Calu3 (cell line): Measurements from ENCODE around the gene CTNNA2. TPM values are rescaled to one million over a fixed set of nuclear protein-coding genes. Genes with fewer than 3 reads are reported as not detected.

Source experiments
- BruUV-seq: library from RNA; stranded (reverse); fragments of 400-500 nt; replicated peaks from 2 replicates; lab custom pipeline; 2021; lab: Mats Ljungman, UMichigan
- CTCF ChIA-PET: fragments of 300-600 bp; sonication (Branson Sonifier 250); formaldehyde crosslinking; loops from one replicate; lab custom pipeline; 2022; ENCODE audit warnings: antibody characterized with exemption; lab: Charles Lee
- DNase-seq: peaks from one replicate; pipeline ENCODE4 v3.0.0; 2022
- H3K27ac Mint-ChIP-seq: one replicate; pipeline ENCODE4 v1.8.0; 2022; ENCODE audit warnings: mixed read lengths; ENCODE audit not compliant: unreplicated experiment
- H3K27me3 Mint-ChIP-seq: one replicate; pipeline ENCODE4 v1.8.0; 2022; ENCODE audit warnings: mixed read lengths; ENCODE audit not compliant: unreplicated experiment
- H3K36me3 Mint-ChIP-seq: one replicate; pipeline ENCODE4 v1.8.0; 2022; ENCODE audit warnings: mild to moderate bottlenecking, moderate library complexity, mixed read lengths; ENCODE audit not compliant: insufficient read depth, unreplicated experiment
- H3K4me1 Mint-ChIP-seq: one replicate; pipeline ENCODE4 v1.8.0; 2022; ENCODE audit warnings: mild to moderate bottlenecking, low read depth, mixed read lengths; ENCODE audit not compliant: unreplicated experiment
- H3K4me3 Mint-ChIP-seq: one replicate; pipeline ENCODE4 v1.8.0; 2022; ENCODE audit warnings: mild to moderate bottlenecking, low read depth, moderate library complexity, mixed read lengths; ENCODE audit not compliant: unreplicated experiment
- H3K9me3 Mint-ChIP-seq: one replicate; pipeline ENCODE4 v1.8.0; 2022; ENCODE audit warnings: low read depth, mixed read lengths; ENCODE audit not compliant: unreplicated experiment
- intact Hi-C: fragments of 100-400 bp; cut with micrococcal nuclease; formaldehyde crosslinking; loops from one replicate; pipeline ENCODE4 v1.10.0; 2022; ENCODE audit not compliant: unreplicated experiment
- total RNA-seq: library from RNA; stranded (reverse); gene quantifications from 2 replicates; pipeline ENCODE4 v1.2.3, GENCODE V29; 2022
- TF ChIP-seq, protein P1 (sequence below): fragments of 200-600 bp; IDR thresholded peaks from one replicate; pipeline ENCODE4 v1.8.0; 2022; ENCODE audit warnings: antibody characterized with exemption; ENCODE audit not compliant: unreplicated experiment

Gene CTNNA2
- total RNA-seq, 1 experiment from 2014 or later, result not detected

- H3K27ac Mint-ChIP-seq, result no peak overlapping the region
Observed at GRCh38 chr2:79882548-79882947, 369.7 kb downstream of the CTNNA2 start.

DNA sequence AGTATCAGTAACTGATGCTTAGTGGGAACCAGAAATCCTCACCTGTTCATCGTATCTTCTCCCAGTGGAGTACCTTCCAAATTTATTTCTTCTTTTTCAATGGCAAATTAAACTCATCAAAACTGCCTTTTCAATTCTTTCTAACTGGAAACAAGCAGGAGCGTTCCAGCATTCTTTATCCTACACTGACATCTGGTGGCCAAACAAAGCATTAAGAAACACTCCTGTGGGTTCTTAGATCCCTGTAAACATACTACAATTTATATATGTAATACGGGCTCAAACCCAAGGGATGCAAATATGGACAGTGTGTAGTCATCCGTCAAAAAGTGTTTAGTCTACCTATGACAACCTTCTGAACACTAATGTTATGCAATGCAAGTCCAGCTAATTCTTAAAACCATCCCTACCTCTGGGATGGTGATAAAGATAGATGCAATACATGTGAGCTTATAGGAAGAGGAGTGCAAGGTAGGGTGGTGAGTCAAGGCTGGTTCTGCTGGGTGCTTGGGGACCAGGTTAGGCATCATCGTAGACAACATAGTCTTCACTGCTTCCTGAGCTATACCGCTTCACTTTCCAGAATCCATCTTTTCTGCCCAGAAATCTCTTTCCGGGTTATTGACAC lies 375.0 kb downstream of the CTNNA2 start:
- Mint-ChIP-seq H3K27ac (no peak overlapping the region), H3K9me3 (peaks cover under 1% of the 10 kb centered on the region), H3K36me3 (no peaks in the 10 kb centered on the region), H3K4me1 (no peaks in the 10 kb centered on the region), H3K27me3 (no peaks in the 10 kb centered on the region), H3K4me3 (no peak overlapping the region)
- BruUV-seq, result no TSS peak
- intact Hi-C loops, result loop anchor here (5.0 kb wide), 1 partner anchor 666 kb away; no protein-coding TSS in a partner anchor
- CTCF ChIA-PET, result no interaction called here
- TF ChIP-seq, protein P1, sequence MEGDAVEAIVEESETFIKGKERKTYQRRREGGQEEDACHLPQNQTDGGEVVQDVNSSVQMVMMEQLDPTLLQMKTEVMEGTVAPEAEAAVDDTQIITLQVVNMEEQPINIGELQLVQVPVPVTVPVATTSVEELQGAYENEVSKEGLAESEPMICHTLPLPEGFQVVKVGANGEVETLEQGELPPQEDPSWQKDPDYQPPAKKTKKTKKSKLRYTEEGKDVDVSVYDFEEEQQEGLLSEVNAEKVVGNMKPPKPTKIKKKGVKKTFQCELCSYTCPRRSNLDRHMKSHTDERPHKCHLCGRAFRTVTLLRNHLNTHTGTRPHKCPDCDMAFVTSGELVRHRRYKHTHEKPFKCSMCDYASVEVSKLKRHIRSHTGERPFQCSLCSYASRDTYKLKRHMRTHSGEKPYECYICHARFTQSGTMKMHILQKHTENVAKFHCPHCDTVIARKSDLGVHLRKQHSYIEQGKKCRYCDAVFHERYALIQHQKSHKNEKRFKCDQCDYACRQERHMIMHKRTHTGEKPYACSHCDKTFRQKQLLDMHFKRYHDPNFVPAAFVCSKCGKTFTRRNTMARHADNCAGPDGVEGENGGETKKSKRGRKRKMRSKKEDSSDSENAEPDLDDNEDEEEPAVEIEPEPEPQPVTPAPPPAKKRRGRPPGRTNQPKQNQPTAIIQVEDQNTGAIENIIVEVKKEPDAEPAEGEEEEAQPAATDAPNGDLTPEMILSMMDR, result peak; percentile 62
- DNase-seq, result peak; percentile 44

More at GRCh38 chr2:79882548-79882947, 369.7 kb downstream of the CTNNA2 start:
- Mint-ChIP-seq H3K27me3 (no peaks in the 10 kb centered on the region), H3K4me3 (no peak overlapping the region), H3K36me3 (no peaks in the 10 kb centered on the region), H3K4me1 (no peaks in the 10 kb centered on the region), H3K9me3 (peaks cover 6% of the 10 kb centered on the region)
- intact Hi-C loops, result no loop called here
- CTCF ChIA-PET, result no interaction called here
- DNase-seq, result no peak
- TF ChIP-seq, protein P1, result no peak
- BruUV-seq, result no TSS peak

DNA sequence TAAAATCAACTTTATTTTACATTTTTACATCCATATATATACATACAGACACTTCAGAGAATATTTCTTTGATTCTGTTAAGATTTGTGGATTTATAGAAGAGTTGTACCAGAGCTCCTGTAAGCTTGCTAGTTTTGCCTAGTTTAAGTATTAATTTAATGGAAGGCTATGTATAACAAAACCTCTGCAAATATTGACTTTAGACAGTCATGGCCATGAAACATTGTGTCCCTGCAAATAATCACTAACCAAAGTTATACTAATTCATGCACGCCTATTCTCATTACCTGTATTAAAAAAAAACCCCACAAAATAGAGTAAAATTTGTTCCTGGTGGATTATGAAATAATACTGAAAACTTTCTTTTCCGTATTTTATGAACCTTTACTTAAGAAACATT lies 379.3 kb downstream of the CTNNA2 start:
- intact Hi-C loops, result no loop called here
- H3K4me1 Mint-ChIP-seq, result no peaks in the 10 kb centered on the region
- TF ChIP-seq, protein P1, result no peak
- no peaks in the 10 kb centered on the region for H3K36me3 Mint-ChIP-seq
- peaks cover 10% of the 10 kb centered on the region for H3K9me3 Mint-ChIP-seq
- BruUV-seq, result no TSS peak
- no peaks in the 10 kb centered on the region for H3K27me3 Mint-ChIP-seq
- H3K27ac Mint-ChIP-seq, result no peak overlapping the region
- CTCF ChIA-PET, result no interaction called here
- no peak overlapping the region for H3K4me3 Mint-ChIP-seq
- no peak for DNase-seq

- intact Hi-C loops, result no loop called here
- Mint-ChIP-seq H3K4me1 (no peaks in the 10 kb centered on the region), H3K9me3 (peaks cover 8% of the 10 kb centered on the region), H3K36me3 (no peaks in the 10 kb centered on the region), H3K4me3 (no peak overlapping the region), H3K27ac (no peak overlapping the region), H3K27me3 (no peaks in the 10 kb centered on the region)
- DNase-seq, result no peak
- BruUV-seq, result no TSS peak
- TF ChIP-seq, protein P1, result no peak
- CTCF ChIA-PET, result interaction anchor here (0.6 kb wide), 1 partner anchor 175 kb away, joined by 3 read pairs; no protein-coding TSS in a partner anchor
Observed at GRCh38 chr2:79899196-79899595, 386.3 kb downstream of the CTNNA2 start.
